Activated CD8-positive, alpha-beta memory T cell treated with anti-CD3 and anti-CD28 coated beads, Interleukin-2, amount 50 U/mL, for 24 hours (primary cell): ENCODE results near the gene PLEKHM3.

Experiments used
- DNase-seq: peaks from one replicate; pipeline ENCODE4 v3.0.0-alpha.2; 2020; ENCODE audit errors: extremely low read depth

PLEKHM3 gene

GRCh38 chr2:207792244-207792785 lies 233.0 kb downstream of the PLEKHM3 start:
- no peak for DNase-seq

GRCh38 chr2:207791579-207792243 lies 233.6 kb downstream of the PLEKHM3 start:
- no peak for DNase-seq

GRCh38 chr2:207790898-207791297 lies 234.4 kb downstream of the PLEKHM3 start:
- no peak for DNase-seq

- DNase-seq = no peak
Measured at GRCh38 chr2:207787800-207788199, 237.5 kb downstream of the PLEKHM3 start.

GRCh38 chr2:207787017-207787416 lies 238.3 kb downstream of the PLEKHM3 start:
- DNase-seq = no peak

GRCh38 chr2:207784898-207785297 lies 240.4 kb downstream of the PLEKHM3 start:
- no peak for DNase-seq

GRCh38 chr2:207783514-207783913 lies 241.8 kb downstream of the PLEKHM3 start:
- no peak for DNase-seq

- DNase-seq = no peak
Measured at GRCh38 chr2:207782238-207783030, 242.9 kb downstream of the PLEKHM3 start.

GRCh38 chr2:207779523-207779922 lies 245.8 kb downstream of the PLEKHM3 start:
- no peak for DNase-seq

GRCh38 chr2:207778298-207778882 lies 246.9 kb downstream of the PLEKHM3 start:
- DNase-seq = no peak

- DNase-seq = no peak
Measured at GRCh38 chr2:207777124-207777523, 248.2 kb downstream of the PLEKHM3 start.

GRCh38 chr2:207775473-207775872 lies 249.9 kb downstream of the PLEKHM3 start:
- DNase-seq = no peak

GRCh38 chr2:207772844-207773205 lies 252.5 kb downstream of the PLEKHM3 start:
- DNase-seq = no peak

- DNase-seq = no peak
Measured at GRCh38 chr2:207772081-207772843, 253.1 kb downstream of the PLEKHM3 start.

- DNase-seq = no peak
Measured at GRCh38 chr2:207771421-207771820, 253.9 kb downstream of the PLEKHM3 start.
